Testis (tissue), 3 donors: ENCODE data around the gene PFKL. TPM values are rescaled to one million over a fixed set of nuclear protein-coding genes. Genes with fewer than 3 reads are reported as not detected.

Experiments used
- DNase-seq: peaks from one replicate; pipeline ENCODE4 v3.0.0-alpha.2; 2019
- H3K27ac ChIP-seq, 2 donors: fragments of 200-600 bp; sonication (generic); one replicate each; pipeline ENCODE4 v1.5.1; 2019
- H3K27me3 ChIP-seq: fragments of 200-600 bp; sonication (generic); one replicate; pipeline ENCODE4 v1.5.1; 2019
- H3K36me3 ChIP-seq: fragments of 200-600 bp; sonication (generic); one replicate; pipeline ENCODE4 v1.5.1; 2017; ENCODE audit warnings: low read depth; ENCODE audit errors: missing control alignments
- H3K4me1 ChIP-seq: fragments of 200-600 bp; sonication (generic); one replicate; pipeline ENCODE4 v1.5.1; 2019
- H3K4me3 ChIP-seq, 2 donors: fragments of 200-600 bp; sonication (generic); one replicate each; pipeline ENCODE4 v1.5.1; 2017 to 2019
- H3K9me3 ChIP-seq: fragments of 200-600 bp; sonication (generic); one replicate; pipeline ENCODE4 v1.5.1; 2017
- CTCF ChIP-seq, 3 experiments: fragments of 450-650 bp in 2 of 3; fragments of 200-600 bp in 1 of 3; sonication (generic) in 1 of 3; IDR thresholded peaks; one replicate each; pipeline ENCODE4 v1.5.1; 2016 to 2019; ENCODE audit warnings: antibody characterized with exemption in 3 of 3, mild to moderate bottlenecking in 2 of 3, moderate library complexity in 1 of 3
- POLR2A ChIP-seq: fragments of 450-650 bp; IDR thresholded peaks from one replicate; pipeline ENCODE4 v1.6.1; 2017; ENCODE audit warnings: antibody characterized with exemption, mild to moderate bottlenecking, moderate library complexity
- WGBS, 2 donors: methylation state at CpG; one replicate each; pipeline ENCODE4 v1.1.5; 2018; 5-methylcytosine and 5-hydroxymethylcytosine counted together
- intact Hi-C: fragments of 100-400 bp; cut with DNase I; formaldehyde crosslinking; loops from one replicate; pipeline ENCODE4 v1.15.1; 2023; ENCODE audit warnings: low total_unique reads
- polyA plus RNA-seq: library from polyadenylated mRNA; stranded (reverse); fragments of 350-450 nt; fragmentation: Illumina TruSeq; extraction: RNeasy Lipid Tissue Mini Kit (QIAGEN cat#74804); gene quantifications from one replicate; pipeline ENCODE4 v1.2.3, GENCODE V29; 2014; ENCODE audit warnings: low read depth, low replicate concordance; ENCODE audit not compliant: insufficient read depth
- total RNA-seq, 2 donors: library from RNA; depleted of rRNA; stranded (reverse); fragments of >200 nt; gene quantifications; one replicate each; pipeline ENCODE4 v1.2.3, GENCODE V29; 2016

The PFKL gene
- total and polyA plus RNA-seq, 3 donors from 2014 or later, result 132 to 298 (median 213) TPM

- intact Hi-C loops, result no loop called here
- Histone ChIP-seq H3K9me3 (no peaks in the 10 kb centered on the region), H3K27ac (no peak overlapping the region), H3K4me1 (peaks cover 3% of the 10 kb centered on the region), H3K27me3 (no peaks in the 10 kb centered on the region), H3K36me3 (no peaks in the 10 kb centered on the region), H3K4me3 (no peak overlapping the region)
- no peak for DNase-seq
- no peak for TF ChIP-seq CTCF (IDR thresholded peaks at IDR 0.05)
- TF ChIP-seq POLR2A, result no peak
- WGBS, 2 donors, result 93 to 95% methylated on average over 6 of the region's 6 CpGs
Observed at GRCh38 chr21:44371596-44371995, 71.7 kb downstream of the PFKL start.

GRCh38 chr21:44372616-44373015 is 72.8 kb downstream of the PFKL start:
- no peaks in the 10 kb centered on the region for H3K9me3 ChIP-seq
- H3K4me1 ChIP-seq, result peaks cover 3% of the 10 kb centered on the region
- H3K27me3 ChIP-seq, result no peaks in the 10 kb centered on the region
- 73 to 77% methylated on average over 8 of the region's 8 CpGs for WGBS, 2 donors
- H3K36me3 ChIP-seq, result no peaks in the 10 kb centered on the region
- TF ChIP-seq POLR2A (no peak), CTCF (IDR thresholded peaks at IDR 0.05) (no peak)
- no peak for DNase-seq
- H3K4me3 ChIP-seq, result no peak overlapping the region
- H3K27ac ChIP-seq, result no peak overlapping the region
- intact Hi-C loops, result no loop called here

DNA sequence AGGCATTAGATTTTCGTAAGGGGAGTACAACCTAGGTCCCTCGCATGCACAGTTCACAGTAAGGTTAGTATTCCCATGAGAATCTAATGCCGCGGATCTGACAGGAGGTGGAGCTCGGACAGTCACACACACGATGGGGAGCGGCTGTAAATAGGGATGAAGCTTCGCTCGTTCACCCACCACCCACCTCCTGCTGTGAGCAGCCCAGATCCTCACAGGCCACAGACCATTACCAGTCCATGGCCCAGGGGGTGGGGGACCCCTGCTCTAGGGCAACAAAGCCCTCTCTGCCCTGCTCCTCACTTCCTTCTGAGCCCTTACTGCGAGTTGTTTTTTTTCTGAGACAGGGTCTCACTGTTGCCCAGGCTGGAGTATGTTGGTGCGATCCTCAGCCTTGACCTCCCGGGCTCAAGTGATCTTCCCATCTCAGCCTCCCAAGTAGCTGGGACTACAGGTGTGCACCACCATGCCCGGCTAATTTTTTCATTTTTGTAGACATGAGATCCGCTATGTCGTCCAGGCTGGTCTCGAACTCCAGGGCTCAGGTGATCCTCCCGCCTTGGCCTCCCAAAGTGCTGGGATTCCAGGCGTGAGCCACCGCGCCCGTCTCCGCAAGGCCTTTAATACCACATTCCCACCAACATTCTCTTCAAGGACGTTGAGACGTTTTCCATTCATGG is 74.9 kb downstream of the PFKL start:
- Histone ChIP-seq H3K27ac (no peak overlapping the region), H3K4me1 (peaks cover 3% of the 10 kb centered on the region), H3K9me3 (no peaks in the 10 kb centered on the region), H3K27me3 (no peaks in the 10 kb centered on the region), H3K36me3 (no peaks in the 10 kb centered on the region), H3K4me3 (no peak overlapping the region)
- TF ChIP-seq POLR2A, result no peak
- TF ChIP-seq CTCF (IDR thresholded peaks at IDR 0.05), result no peak
- WGBS, 2 donors, result 88 to 91% methylated on average over 24 of the region's 24 CpGs
- intact Hi-C loops, result no loop called here
- peak; percentile 4 for DNase-seq

- H3K4me1 ChIP-seq, result peaks cover 1% of the 10 kb centered on the region
- intact Hi-C loops, result no loop called here
- TF ChIP-seq CTCF (IDR thresholded peaks at IDR 0.05), result no peak
- no peak for TF ChIP-seq POLR2A
- H3K27me3 ChIP-seq, result no peaks in the 10 kb centered on the region
- H3K9me3 ChIP-seq, result no peaks in the 10 kb centered on the region
- DNase-seq, result peak; percentile 26
- WGBS, 2 donors, result 88 to 95% methylated on average over 9 to 10 of the region's 10 CpGs
- no peak overlapping the region for H3K4me3 ChIP-seq
- H3K27ac ChIP-seq, result no peak overlapping the region
- no peaks in the 10 kb centered on the region for H3K36me3 ChIP-seq
Observed at GRCh38 chr21:44375281-44375651, 75.4 kb downstream of the PFKL start.

DNA sequence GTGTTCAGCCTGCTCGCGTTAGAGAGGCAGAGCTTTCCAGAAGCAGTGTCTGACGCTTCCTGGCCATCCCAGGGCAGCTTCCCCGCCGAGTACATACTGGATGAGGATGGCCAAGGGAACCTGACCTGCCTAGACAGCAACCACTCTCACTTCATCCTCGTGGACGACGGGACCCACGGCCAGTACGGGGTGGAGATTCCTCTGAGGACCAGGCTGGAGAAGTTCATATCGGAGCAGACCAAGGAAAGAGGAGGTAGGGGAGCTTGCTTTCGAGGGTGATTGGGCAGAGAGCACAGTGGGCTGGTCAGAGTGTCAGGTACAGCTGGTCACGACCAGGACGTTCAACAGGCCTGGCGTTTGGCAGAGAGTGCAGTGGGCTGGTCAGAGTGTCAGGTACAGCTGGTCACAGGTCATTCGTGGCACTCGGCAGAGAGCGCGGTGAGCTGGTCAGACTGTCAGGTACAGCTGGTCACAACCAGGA is 75.9 kb downstream of the PFKL start:
- Histone ChIP-seq H3K27ac (no peak overlapping the region), H3K4me3 (no peak overlapping the region), H3K27me3 (no peaks in the 10 kb centered on the region), H3K4me1 (no peaks in the 10 kb centered on the region), H3K36me3 (no peaks in the 10 kb centered on the region), H3K9me3 (no peaks in the 10 kb centered on the region)
- intact Hi-C loops, result no loop called here
- no peak for TF ChIP-seq CTCF (IDR thresholded peaks at IDR 0.05)
- no peak for TF ChIP-seq POLR2A
- 90 to 94% methylated on average over 17 to 19 of the region's 19 CpGs for WGBS, 2 donors
- peak; percentile 7 for DNase-seq
